ENCODE data around the gene XAGE5. TPM values are rescaled to one million over a fixed set of nuclear protein-coding genes. Genes with fewer than 3 reads are reported as not detected.
"Not testable (repeated sequence)": the region's sequence is repeated elsewhere in the genome, so short reads cannot be mapped to it uniquely, and the experiment has no call there.

Gene XAGE5
- total RNA-seq: not detected in 2 replicates

GRCh38 chrX:52811065-52811625 is at the start of gene XAGE5:
TSS of gene XAGE5 (plus strand) at chrX:52811287. CDS start at chrX:52812567, 1,280 bp downstream.
- no peaks in the 10 kb centered on the region for H3K27me3 ChIP-seq (ENCODE audit: control insufficient read depth, insufficient read depth, low read length)
- no peak for DNase-seq (ENCODE audit: low read depth)
- H3K36me3 ChIP-seq (ENCODE audit: control insufficient read depth, insufficient read depth, low read length): no peaks in the 10 kb centered on the region
- no peak for TF ChIP-seq CTCF (IDR thresholded peaks at IDR 0.05; ENCODE audit: insufficient read depth, low read length, poor library complexity, severe bottlenecking)
- H3K4me3 ChIP-seq (ENCODE audit: low read depth, low read length): no peak within 1 kb of the TSS

GRCh38 chrX:52765983-52766382 is 45.1 kb upstream of the XAGE5 start:
- H3K27me3 ChIP-seq (ENCODE audit: control insufficient read depth, insufficient read depth, low read length); H3K4me3 ChIP-seq (ENCODE audit: low read depth, low read length); DNase-seq (ENCODE audit: low read depth); H3K36me3 ChIP-seq (ENCODE audit: control insufficient read depth, insufficient read depth, low read length): not testable (repeated sequence)

GRCh38 chrX:52773504-52773903 is 37.6 kb upstream of the XAGE5 start:
- H3K36me3 ChIP-seq (ENCODE audit: control insufficient read depth, insufficient read depth, low read length); H3K27me3 ChIP-seq (ENCODE audit: control insufficient read depth, insufficient read depth, low read length); DNase-seq (ENCODE audit: low read depth); H3K4me3 ChIP-seq (ENCODE audit: low read depth, low read length): not testable (repeated sequence)

GRCh38 chrX:52797327-52797726 is 13.8 kb upstream of the XAGE5 start, which contains the start of gene SPANXN5:
TSS of gene SPANXN5 (minus strand) at chrX:52797427. CDS start at chrX:52797348, 79 bp downstream.
- H3K27me3 ChIP-seq (ENCODE audit: control insufficient read depth, insufficient read depth, low read length); H3K36me3 ChIP-seq (ENCODE audit: control insufficient read depth, insufficient read depth, low read length); DNase-seq (ENCODE audit: low read depth); H3K4me3 ChIP-seq (ENCODE audit: low read depth, low read length): not testable (repeated sequence)

- not testable (repeated sequence) for H3K4me3 ChIP-seq (ENCODE audit: low read depth, low read length); H3K27me3 ChIP-seq (ENCODE audit: control insufficient read depth, insufficient read depth, low read length); DNase-seq (ENCODE audit: low read depth); H3K36me3 ChIP-seq (ENCODE audit: control insufficient read depth, insufficient read depth, low read length)
Observed at GRCh38 chrX:52804876-52805275, 6.2 kb upstream of the XAGE5 start.

- H3K27me3 ChIP-seq (ENCODE audit: control insufficient read depth, insufficient read depth, low read length): no peaks in the 10 kb centered on the region
- TF ChIP-seq CTCF (IDR thresholded peaks at IDR 0.05; ENCODE audit: insufficient read depth, low read length, poor library complexity, severe bottlenecking): no peak
- no peak overlapping the region for H3K4me3 ChIP-seq (ENCODE audit: low read depth, low read length)
- no peaks in the 10 kb centered on the region for H3K36me3 ChIP-seq (ENCODE audit: control insufficient read depth, insufficient read depth, low read length)
- no peak for DNase-seq (ENCODE audit: low read depth)
Observed at GRCh38 chrX:52819788-52820187, 8.7 kb downstream of the XAGE5 start.

- no peaks in the 10 kb centered on the region for H3K27me3 ChIP-seq (ENCODE audit: control insufficient read depth, insufficient read depth, low read length)
- DNase-seq (ENCODE audit: low read depth): no peak
- H3K36me3 ChIP-seq (ENCODE audit: control insufficient read depth, insufficient read depth, low read length): no peaks in the 10 kb centered on the region
- H3K4me3 ChIP-seq (ENCODE audit: low read depth, low read length): no peak overlapping the region
- TF ChIP-seq CTCF (IDR thresholded peaks at IDR 0.05; ENCODE audit: insufficient read depth, low read length, poor library complexity, severe bottlenecking): no peak
Observed at GRCh38 chrX:52821079-52821760, 10.1 kb downstream of the XAGE5 start.

- H3K36me3 ChIP-seq (ENCODE audit: control insufficient read depth, insufficient read depth, low read length): no peaks in the 10 kb centered on the region
- DNase-seq (ENCODE audit: low read depth): no peak
- no peaks in the 10 kb centered on the region for H3K27me3 ChIP-seq (ENCODE audit: control insufficient read depth, insufficient read depth, low read length)
- no peak for TF ChIP-seq CTCF (IDR thresholded peaks at IDR 0.05; ENCODE audit: insufficient read depth, low read length, poor library complexity, severe bottlenecking)
- H3K4me3 ChIP-seq (ENCODE audit: low read depth, low read length): no peak overlapping the region
Observed at GRCh38 chrX:52824608-52825007, 13.5 kb downstream of the XAGE5 start.

All from kidney epithelial cell (primary cell).